Lower leg skin (tissue), 4 donors: ENCODE results near the gene GPC1. TPM values are rescaled to one million over a fixed set of nuclear protein-coding genes. Genes with fewer than 3 reads are reported as not detected.

Source experiments
- DNase-seq, 2 donors: peaks; one replicate each; pipeline ENCODE4 v3.0.0-alpha.2; 2019; ENCODE audit warnings: low spot score in 2 of 2
- H3K4me3 ChIP-seq: fragments of 200-600 bp; sonication (generic); 2 replicates; pipeline ENCODE4 v1.5.1; 2017; ENCODE audit warnings: mild to moderate bottlenecking, low read depth; ENCODE audit not compliant: poor library complexity, severe bottlenecking
- POLR2A ChIP-seq, 2 donors: fragments of 450-650 bp; IDR thresholded peaks; one replicate each; pipeline ENCODE4 v1.6.1; 2016 to 2017; ENCODE audit warnings: antibody characterized with exemption in 2 of 2, mild to moderate bottlenecking in 1 of 2, moderate library complexity in 1 of 2
- WGBS, 2 donors: methylation state at CpG; one replicate each; pipeline ENCODE4 v1.1.5; 2018; 5-methylcytosine and 5-hydroxymethylcytosine counted together
- intact Hi-C: fragments of 100-400 bp; cut with DNase I; formaldehyde crosslinking; loops from one replicate; pipeline ENCODE4 v1.15.0; 2023; ENCODE audit warnings: low total_unique reads
- total RNA-seq, 4 donors: library from RNA; depleted of rRNA; stranded (reverse); fragments of >200 nt; gene quantifications; one replicate each; pipeline ENCODE4 v1.1.0, GENCODE V29; 2016
- TF ChIP-seq, protein P1 (sequence below), 3 donors: fragments of 450-650 bp; IDR thresholded peaks; one replicate each; pipeline ENCODE4 v1.5.1; 2016; ENCODE audit warnings: antibody characterized with exemption in 3 of 3, mild to moderate bottlenecking in 3 of 3, moderate library complexity in 2 of 3

GPC1 gene
- total RNA-seq, 4 donors from 2014 or later, result 87.6 to 145 (median 114) TPM

DNA sequence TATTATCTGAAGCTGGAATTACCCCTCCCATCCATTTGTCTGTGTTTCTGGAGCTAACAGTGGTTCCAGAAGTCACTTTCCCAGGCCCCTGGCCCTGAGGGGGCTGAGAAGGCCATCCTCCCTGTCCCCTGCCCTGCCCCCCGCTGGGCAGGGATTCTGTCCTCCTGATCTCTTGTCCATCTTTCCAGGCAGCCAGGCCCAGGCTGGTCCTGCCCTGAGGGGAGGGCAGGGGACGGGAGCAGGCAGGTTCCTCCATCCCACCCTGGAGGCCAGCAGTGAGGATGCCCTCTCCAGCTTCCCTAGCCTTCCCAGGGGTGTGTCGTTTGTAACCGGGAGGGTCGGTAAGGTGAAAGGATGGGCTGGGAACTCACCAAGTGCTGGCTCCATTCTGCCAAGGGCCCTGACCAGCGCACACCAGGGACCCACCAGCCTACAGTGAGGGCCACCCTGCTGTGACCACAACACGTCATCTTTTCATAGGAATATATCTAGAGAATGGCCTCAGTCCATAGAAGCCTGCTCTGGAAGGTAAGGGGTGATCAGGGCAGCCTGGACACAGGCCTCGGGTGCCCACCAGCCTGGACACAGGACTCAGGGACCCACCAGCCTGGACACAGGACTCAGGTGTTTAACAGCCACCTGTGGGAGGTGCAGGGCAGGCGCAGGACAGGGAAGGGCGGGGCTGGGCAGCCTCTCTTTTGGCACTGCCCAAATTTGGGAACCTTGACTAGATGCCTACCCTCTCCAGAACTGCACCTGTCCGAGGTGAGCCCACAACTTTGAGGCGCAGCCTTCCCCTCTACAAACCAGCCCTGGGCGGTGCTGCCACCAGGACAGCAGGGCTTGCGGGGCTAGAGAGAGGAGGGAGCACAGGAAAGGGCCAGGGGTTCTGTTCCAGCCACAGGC is 35.8 kb upstream of the GPC1 start:
- intact Hi-C loops, result no loop called here
- H3K4me3 ChIP-seq, result no peak overlapping the region
- TF ChIP-seq POLR2A (IDR thresholded peaks at IDR 0.05), result no peak
- TF ChIP-seq, protein P1, sequence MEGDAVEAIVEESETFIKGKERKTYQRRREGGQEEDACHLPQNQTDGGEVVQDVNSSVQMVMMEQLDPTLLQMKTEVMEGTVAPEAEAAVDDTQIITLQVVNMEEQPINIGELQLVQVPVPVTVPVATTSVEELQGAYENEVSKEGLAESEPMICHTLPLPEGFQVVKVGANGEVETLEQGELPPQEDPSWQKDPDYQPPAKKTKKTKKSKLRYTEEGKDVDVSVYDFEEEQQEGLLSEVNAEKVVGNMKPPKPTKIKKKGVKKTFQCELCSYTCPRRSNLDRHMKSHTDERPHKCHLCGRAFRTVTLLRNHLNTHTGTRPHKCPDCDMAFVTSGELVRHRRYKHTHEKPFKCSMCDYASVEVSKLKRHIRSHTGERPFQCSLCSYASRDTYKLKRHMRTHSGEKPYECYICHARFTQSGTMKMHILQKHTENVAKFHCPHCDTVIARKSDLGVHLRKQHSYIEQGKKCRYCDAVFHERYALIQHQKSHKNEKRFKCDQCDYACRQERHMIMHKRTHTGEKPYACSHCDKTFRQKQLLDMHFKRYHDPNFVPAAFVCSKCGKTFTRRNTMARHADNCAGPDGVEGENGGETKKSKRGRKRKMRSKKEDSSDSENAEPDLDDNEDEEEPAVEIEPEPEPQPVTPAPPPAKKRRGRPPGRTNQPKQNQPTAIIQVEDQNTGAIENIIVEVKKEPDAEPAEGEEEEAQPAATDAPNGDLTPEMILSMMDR (IDR thresholded peaks at IDR 0.05), result no peak
- peak in 1 of 2 donors; percentile 63 for DNase-seq
- 73 to 78% methylated on average over 10 to 13 of the region's 14 CpGs for WGBS, 2 donors

DNA sequence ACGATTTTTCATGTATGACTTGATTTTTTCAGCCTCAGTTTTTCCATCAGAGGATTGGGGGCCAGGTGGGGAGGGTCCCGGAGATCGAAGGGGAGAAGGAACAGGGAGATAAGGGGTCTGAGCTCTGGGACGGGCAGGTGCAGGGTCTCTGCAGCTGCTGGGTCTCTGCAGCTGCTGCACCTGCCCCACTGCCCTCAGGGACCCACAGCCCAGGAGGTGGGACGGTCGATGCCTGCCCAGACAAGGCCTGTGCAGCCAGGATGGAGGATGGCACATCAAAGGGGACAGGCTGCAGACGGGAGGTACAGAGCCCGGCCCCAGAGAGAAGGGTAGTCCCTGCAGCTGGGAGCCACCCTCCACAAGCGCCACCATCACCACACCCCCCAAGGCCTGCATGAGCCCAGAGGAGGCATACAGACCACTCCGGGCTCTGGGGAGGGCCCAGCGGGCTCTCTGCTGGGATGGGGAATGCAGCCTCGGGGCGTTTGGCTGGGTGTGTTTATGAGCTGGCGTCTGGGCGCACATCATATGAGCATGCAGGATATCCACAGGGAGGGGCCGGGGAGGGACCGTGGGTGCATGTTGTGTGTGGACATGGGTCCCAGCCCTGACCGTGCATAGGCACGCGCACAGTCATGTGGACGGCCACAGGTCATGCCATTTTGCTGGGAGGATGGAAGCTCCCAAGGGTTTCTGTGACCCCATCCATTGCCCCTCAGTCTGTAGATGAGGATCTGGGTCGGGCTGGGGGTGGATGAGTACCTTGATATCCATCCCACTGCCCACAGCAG is 34.9 kb upstream of the GPC1 start:
- WGBS, 2 donors, result 56 to 68% methylated on average over 15 to 22 of the region's 22 CpGs
- TF ChIP-seq POLR2A (IDR thresholded peaks at IDR 0.05), result no peak
- TF ChIP-seq, protein P1 (IDR thresholded peaks at IDR 0.05), result no peak
- no peak overlapping the region for H3K4me3 ChIP-seq
- intact Hi-C loops, result no loop called here
- peak in 1 of 2 donors; percentile 82 for DNase-seq

GRCh38 chr2:240401308-240401707 is 34.2 kb upstream of the GPC1 start:
- TF ChIP-seq, protein P1 (IDR thresholded peaks at IDR 0.05), result no peak
- TF ChIP-seq POLR2A (IDR thresholded peaks at IDR 0.05), result no peak
- DNase-seq, result peak in 1 of 2 donors; percentile 45
- no peak overlapping the region for H3K4me3 ChIP-seq
- intact Hi-C loops, result no loop called here
- 85 to 86% methylated on average over 10 to 12 of the region's 12 CpGs for WGBS, 2 donors

GRCh38 chr2:240401781-240402551 is 33.5 kb upstream of the GPC1 start:
- DNase-seq, result peak in 1 of 2 donors; percentile 76
- TF ChIP-seq, protein P1 (IDR thresholded peaks at IDR 0.05), result no peak
- no peak for TF ChIP-seq POLR2A (IDR thresholded peaks at IDR 0.05)
- 78 to 79% methylated on average over 19 to 22 of the region's 22 CpGs for WGBS, 2 donors

GRCh38 chr2:240402566-240403272 is 32.7 kb upstream of the GPC1 start:
- TF ChIP-seq POLR2A (IDR thresholded peaks at IDR 0.05), result no peak
- TF ChIP-seq, protein P1 (IDR thresholded peaks at IDR 0.05), result no peak
- H3K4me3 ChIP-seq, result no peak overlapping the region
- 81 to 90% methylated on average over 17 to 18 of the region's 18 CpGs for WGBS, 2 donors
- peak in 1 of 2 donors; percentile 63 for DNase-seq
- intact Hi-C loops, result no loop called here

More at GRCh38 chr2:240401781-240402551, 33.5 kb upstream of the GPC1 start:
- H3K4me3 ChIP-seq, result no peak overlapping the region
- intact Hi-C loops, result no loop called here
